Measurements from ENCODE around the gene SLC4A5.
A peak's percentile ranks its signal among the peaks of the same experiment; 100 is the strongest.
"Not testable (repeated sequence)": the region's sequence is repeated elsewhere in the genome, so short reads cannot be mapped to it uniquely, and the experiment has no call there.

SLC4A5 gene

DNA sequence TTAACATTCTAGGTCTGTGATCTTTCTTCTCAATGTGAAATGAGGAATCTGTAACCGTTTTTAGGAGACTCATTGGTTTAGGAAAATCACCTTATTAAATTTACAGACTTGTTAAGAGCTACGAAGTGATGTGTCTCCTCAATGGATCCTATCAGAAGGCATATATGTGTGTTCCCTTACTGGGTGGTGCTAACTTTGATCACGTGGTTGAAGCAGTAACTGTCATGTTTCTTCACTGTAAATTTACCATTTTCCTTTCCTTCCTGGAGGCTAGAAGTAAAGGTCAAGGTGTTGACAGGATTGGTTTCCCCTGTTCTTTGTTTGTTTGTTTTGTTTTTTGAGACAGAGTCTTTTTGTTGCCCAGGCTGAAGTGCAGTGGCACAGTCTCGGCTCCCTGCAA, 146.2 kb downstream of the SLC4A5 start:
- TF ChIP-seq, protein P1, sequence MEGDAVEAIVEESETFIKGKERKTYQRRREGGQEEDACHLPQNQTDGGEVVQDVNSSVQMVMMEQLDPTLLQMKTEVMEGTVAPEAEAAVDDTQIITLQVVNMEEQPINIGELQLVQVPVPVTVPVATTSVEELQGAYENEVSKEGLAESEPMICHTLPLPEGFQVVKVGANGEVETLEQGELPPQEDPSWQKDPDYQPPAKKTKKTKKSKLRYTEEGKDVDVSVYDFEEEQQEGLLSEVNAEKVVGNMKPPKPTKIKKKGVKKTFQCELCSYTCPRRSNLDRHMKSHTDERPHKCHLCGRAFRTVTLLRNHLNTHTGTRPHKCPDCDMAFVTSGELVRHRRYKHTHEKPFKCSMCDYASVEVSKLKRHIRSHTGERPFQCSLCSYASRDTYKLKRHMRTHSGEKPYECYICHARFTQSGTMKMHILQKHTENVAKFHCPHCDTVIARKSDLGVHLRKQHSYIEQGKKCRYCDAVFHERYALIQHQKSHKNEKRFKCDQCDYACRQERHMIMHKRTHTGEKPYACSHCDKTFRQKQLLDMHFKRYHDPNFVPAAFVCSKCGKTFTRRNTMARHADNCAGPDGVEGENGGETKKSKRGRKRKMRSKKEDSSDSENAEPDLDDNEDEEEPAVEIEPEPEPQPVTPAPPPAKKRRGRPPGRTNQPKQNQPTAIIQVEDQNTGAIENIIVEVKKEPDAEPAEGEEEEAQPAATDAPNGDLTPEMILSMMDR (IDR thresholded peaks at IDR 0.05; ENCODE audit: low read depth, low read length, missing control alignments), result no peak
- no peak for DNase-seq (ENCODE audit: extremely low read depth, low read depth)
- H3K4me3 ChIP-seq (replicated peaks; ENCODE audit: low read depth, low read length), result no peak overlapping the region

DNA sequence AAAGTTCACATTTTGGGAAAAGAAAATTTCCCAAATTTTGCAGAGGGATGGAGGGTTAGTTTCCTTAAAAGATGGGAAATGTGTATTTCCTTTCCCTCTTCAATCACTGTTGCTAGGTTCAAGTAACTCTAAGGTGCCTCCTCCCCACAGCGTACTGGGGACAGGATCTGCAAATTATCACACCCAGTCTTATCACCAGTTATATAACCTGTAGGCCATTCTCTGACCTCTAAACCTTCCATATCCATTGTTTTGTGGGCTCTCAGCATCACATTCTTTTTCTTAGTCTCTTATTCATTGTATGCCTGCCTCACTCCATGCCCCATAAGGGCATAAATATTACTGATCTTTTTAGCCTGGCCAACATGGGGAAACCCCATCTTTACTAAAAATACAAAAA, 148.4 kb downstream of the SLC4A5 start:
- TF ChIP-seq, protein P1 (IDR thresholded peaks at IDR 0.05; ENCODE audit: low read depth, low read length, missing control alignments), result no peak
- no peak for DNase-seq (ENCODE audit: extremely low read depth, low read depth)
- no peak overlapping the region for H3K4me3 ChIP-seq (replicated peaks; ENCODE audit: low read depth, low read length)

DNA sequence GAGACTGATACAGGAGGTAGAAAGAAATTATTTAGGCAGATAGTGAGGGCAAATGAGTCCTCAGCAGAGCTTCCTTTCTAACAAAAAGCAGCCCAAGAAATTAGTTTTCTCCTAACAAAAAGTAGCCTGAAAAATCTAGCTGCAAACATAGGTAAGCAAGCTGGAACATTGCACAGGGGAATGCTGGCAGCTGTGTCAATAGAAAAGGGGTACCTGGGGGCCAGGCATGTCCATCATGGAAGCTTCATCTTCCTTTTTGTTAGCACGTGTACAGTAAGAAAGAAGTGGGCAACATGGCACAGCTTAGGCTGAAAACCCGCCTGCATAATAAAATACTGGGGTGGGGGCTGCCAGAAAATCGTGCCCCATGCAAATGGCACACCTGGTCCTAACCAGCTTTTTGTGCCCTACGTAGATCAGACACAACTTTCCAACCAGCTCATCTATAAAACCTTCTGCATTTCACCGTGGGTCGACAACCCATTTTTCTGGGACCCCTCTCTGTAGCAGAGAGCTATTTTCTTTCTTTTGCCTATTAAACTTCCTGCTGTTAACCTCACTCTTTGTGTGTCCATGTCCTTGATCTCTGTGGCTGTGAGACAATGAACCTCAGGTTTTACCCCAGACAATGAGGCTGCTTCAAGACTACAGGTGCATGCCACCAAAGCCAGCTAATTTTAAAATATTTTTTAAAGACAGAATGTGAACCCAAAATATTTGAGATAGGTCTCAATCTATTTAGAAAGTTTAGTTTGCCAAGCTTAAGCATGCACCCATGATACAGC, 151.4 kb downstream of the SLC4A5 start:
- TF ChIP-seq, protein P1 (IDR thresholded peaks at IDR 0.05; ENCODE audit: low read depth, low read length, missing control alignments), result no peak
- DNase-seq (ENCODE audit: extremely low read depth, low read depth), result no peak
- H3K4me3 ChIP-seq (replicated peaks; ENCODE audit: low read depth, low read length), result no peak overlapping the region

DNA sequence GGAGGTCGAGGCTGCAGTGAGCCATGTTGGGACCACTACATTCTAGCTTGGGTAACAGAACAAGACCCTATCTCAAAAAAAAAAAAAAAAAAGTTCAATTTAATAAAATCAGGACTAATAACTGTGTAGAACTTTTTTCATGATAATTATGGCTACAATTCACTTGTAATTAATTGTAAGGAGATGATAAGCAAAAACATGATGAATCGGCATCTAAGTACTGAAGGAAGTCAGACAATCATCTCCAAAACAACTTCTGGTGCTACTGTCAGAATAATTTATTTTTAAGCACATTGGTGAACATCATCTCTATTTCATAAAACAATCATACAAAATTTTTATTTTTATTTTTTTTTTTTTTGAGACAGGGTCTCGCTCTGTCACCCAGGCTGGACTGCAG, 154.5 kb downstream of the SLC4A5 start:
- DNase-seq (ENCODE audit: extremely low read depth, low read depth), result no peak
- H3K4me3 ChIP-seq (replicated peaks; ENCODE audit: low read depth, low read length), result no peak overlapping the region
- TF ChIP-seq, protein P1 (IDR thresholded peaks at IDR 0.05; ENCODE audit: low read depth, low read length, missing control alignments), result no peak

DNA sequence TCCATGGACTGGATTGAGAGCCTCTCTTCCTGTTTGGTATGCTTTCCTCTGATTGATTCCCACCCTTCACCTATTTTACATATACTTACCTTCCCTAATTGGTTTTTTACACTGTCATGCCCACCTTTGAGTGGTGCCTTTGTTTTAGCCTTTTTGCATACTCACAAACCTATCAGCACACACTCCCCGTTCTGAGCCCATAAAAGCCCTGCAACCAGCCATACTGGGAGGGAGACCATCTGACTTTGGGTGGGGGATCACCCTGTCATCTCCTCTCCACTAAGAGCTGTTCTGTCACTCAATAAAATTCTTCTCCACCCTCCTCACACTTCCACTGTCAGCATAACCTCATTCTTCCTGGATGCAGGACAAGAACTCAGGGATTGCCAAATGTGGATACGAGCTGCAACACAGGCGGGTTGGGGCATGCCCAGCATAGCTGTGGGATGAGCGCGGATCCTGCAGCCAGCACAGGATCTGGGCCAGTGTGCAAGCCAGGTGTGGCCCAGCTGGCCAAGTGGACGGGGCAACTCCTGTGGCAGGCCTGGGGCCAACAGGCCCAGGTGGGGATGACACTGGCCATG, 155.1 kb downstream of the SLC4A5 start:
- no peak overlapping the region for H3K4me3 ChIP-seq (replicated peaks; ENCODE audit: low read depth, low read length)
- DNase-seq (ENCODE audit: extremely low read depth, low read depth), result peak; percentile 70
- TF ChIP-seq, protein P1 (IDR thresholded peaks at IDR 0.05; ENCODE audit: low read depth, low read length, missing control alignments), result no peak

DNA sequence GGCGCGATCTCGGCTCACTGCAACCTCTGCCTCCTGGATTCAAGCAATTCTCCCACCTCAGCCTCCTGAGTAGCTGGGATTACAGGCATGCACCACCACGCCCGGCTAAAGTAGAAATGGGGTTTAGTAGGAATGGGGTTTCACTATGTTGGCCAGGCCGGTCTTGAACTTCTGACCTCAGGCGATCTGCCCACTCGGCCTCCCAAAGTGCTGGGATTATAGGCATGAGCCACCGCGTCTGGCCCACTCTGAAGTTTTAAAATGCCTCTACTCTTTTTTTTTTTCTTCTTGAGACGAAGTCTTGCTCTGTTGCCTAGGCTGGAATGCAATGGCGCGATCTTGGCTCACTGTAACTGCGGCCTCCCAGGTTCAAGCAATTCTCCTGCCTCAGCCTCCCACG, 156.5 kb downstream of the SLC4A5 start:
- H3K4me3 ChIP-seq (replicated peaks; ENCODE audit: low read depth, low read length), result not testable (repeated sequence)

DNA sequence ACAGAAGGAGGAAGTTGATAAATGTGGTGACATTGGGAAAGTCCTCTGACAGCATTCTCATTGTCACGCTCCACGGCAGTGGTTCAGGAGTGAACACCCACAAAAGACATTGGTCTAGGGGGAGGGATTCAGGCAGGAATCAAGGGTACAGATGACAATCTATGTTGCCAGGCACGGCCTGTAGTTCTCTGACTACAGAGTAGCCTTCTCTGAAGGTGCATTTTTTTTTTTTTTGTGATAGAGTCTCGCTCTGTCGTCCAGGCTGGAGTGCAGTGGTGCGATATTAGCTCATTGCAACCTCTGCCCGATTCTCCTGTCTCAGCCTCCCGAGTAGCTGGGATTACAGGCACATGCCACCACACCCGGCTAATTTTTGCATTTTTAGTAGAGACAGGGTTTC, 157.2 kb downstream of the SLC4A5 start:
- TF ChIP-seq, protein P1 (IDR thresholded peaks at IDR 0.05; ENCODE audit: low read depth, low read length, missing control alignments), result no peak
- H3K4me3 ChIP-seq (replicated peaks; ENCODE audit: low read depth, low read length), result no peak overlapping the region
- no peak for DNase-seq (ENCODE audit: extremely low read depth, low read depth)

More for the DNA sequence above, 156.5 kb downstream of the SLC4A5 start:
- not testable (repeated sequence) for DNase-seq (ENCODE audit: extremely low read depth, low read depth)
